GM12892 (cell line): ENCODE data around the gene SLC6A20.

Experiments used
- DNase-seq: peaks from one replicate; pipeline ENCODE4 v3.0.0; 2011; ENCODE audit not compliant: insufficient read length
- FAIRE-seq: peaks from 2 replicates; lab custom pipeline; 2011; peaks lifted over from hg19 to GRCh38; lab: Jason Lieb, UNC
- POLR2A ChIP-seq: IDR thresholded peaks from 2 replicates; pipeline ENCODE4 v1.6.1; 2011; ENCODE audit warnings: low read depth, low read length, control low read depth
- POLR2AphosphoS5 ChIP-seq: IDR thresholded peaks from 2 replicates; pipeline ENCODE4 v1.6.1; 2011; ENCODE audit warnings: low read depth, low read length, control low read depth
- TAF1 ChIP-seq: IDR thresholded peaks from 2 replicates; pipeline ENCODE4 v1.6.1; 2011; ENCODE audit warnings: low read depth, mild to moderate bottlenecking, control low read depth, low read length, borderline replicate concordance

SLC6A20 gene

GRCh38 chr3:45785605-45786150 is 10.7 kb downstream of the SLC6A20 start:
- FAIRE-seq (no peak), DNase-seq (no peak)
- no peak for TF ChIP-seq POLR2A
- no peak for TF ChIP-seq TAF1
- no peak for TF ChIP-seq POLR2AphosphoS5

- TF ChIP-seq POLR2AphosphoS5: no peak
- FAIRE-seq (no peak), DNase-seq (no peak)
Measured at GRCh38 chr3:45783667-45784066, 12.7 kb downstream of the SLC6A20 start.

GRCh38 chr3:45782381-45782780 is 14.0 kb downstream of the SLC6A20 start:
- DNase-seq: no peak
- FAIRE-seq: no peak
- TF ChIP-seq POLR2AphosphoS5 (no peak), POLR2A (no peak), TAF1 (no peak)

- DNase-seq: no peak
- TF ChIP-seq TAF1: no peak
- no peak for TF ChIP-seq POLR2A
- no peak for TF ChIP-seq POLR2AphosphoS5
- no peak for FAIRE-seq
Measured at GRCh38 chr3:45781841-45782240, 14.5 kb downstream of the SLC6A20 start.

- no peak for FAIRE-seq
- no peak for DNase-seq
- TF ChIP-seq TAF1 (no peak), POLR2A (no peak), POLR2AphosphoS5 (no peak)
Measured at GRCh38 chr3:45781271-45781670, 15.1 kb downstream of the SLC6A20 start.

GRCh38 chr3:45779746-45780735 is 16.3 kb downstream of the SLC6A20 start:
- DNase-seq (no peak), FAIRE-seq (no peak)
- TF ChIP-seq TAF1 (no peak), POLR2AphosphoS5 (no peak), POLR2A (no peak)

GRCh38 chr3:45778761-45779201 is 17.6 kb downstream of the SLC6A20 start:
- DNase-seq (no peak), FAIRE-seq (no peak)
- TF ChIP-seq TAF1: no peak
- no peak for TF ChIP-seq POLR2A
- no peak for TF ChIP-seq POLR2AphosphoS5

GRCh38 chr3:45777746-45778386 is 18.5 kb downstream of the SLC6A20 start:
- DNase-seq (no peak), FAIRE-seq (no peak)
- no peak for TF ChIP-seq POLR2AphosphoS5
- TF ChIP-seq TAF1: no peak
- no peak for TF ChIP-seq POLR2A

- DNase-seq (no peak), FAIRE-seq (no peak)
- TF ChIP-seq TAF1 (no peak), POLR2AphosphoS5 (no peak), POLR2A (no peak)
Measured at GRCh38 chr3:45777111-45777745, 19.1 kb downstream of the SLC6A20 start.

- DNase-seq (no peak), FAIRE-seq (no peak)
- TF ChIP-seq TAF1 (no peak), POLR2A (no peak), POLR2AphosphoS5 (no peak)
Measured at GRCh38 chr3:45776611-45777010, 19.7 kb downstream of the SLC6A20 start.

- TF ChIP-seq POLR2A (no peak), TAF1 (no peak), POLR2AphosphoS5 (no peak)
- DNase-seq: no peak
- FAIRE-seq: no peak
Measured at GRCh38 chr3:45776301-45776595, 20.1 kb downstream of the SLC6A20 start.

GRCh38 chr3:45775571-45776300 is 20.6 kb downstream of the SLC6A20 start:
- TF ChIP-seq POLR2AphosphoS5: no peak
- no peak for TF ChIP-seq TAF1
- TF ChIP-seq POLR2A: no peak
- FAIRE-seq (no peak), DNase-seq (no peak)
